KOPT-K1 (cell line): ENCODE results near the gene MCCC2.
"Not testable (repeated sequence)": the region's sequence is repeated elsewhere in the genome, so short reads cannot be mapped to it uniquely, and the experiment has no call there.

Source experiments
- H3K27ac ChIP-seq: fragments of 200-600 bp; sonication (generic); 2 replicates; pipeline ENCODE4 v1.5.1; 2016; ENCODE audit warnings: antibody characterized with exemption, mild to moderate bottlenecking, low read depth, low read length; ENCODE audit not compliant: poor library complexity, severe bottlenecking
- H3K36me3 ChIP-seq: fragments of 200-600 bp; sonication (generic); 2 replicates; pipeline ENCODE4 v1.5.1; 2017; ENCODE audit warnings: antibody characterized with exemption, mild to moderate bottlenecking, low read length, moderate library complexity; ENCODE audit not compliant: insufficient read depth
- H3K9me3 ChIP-seq: fragments of 200-600 bp; sonication (generic); 2 replicates; pipeline ENCODE4 v1.5.1; 2017; ENCODE audit warnings: antibody characterized with exemption, low read length, mild to moderate bottlenecking; ENCODE audit not compliant: insufficient read depth, poor library complexity, severe bottlenecking

Gene MCCC2

DNA sequence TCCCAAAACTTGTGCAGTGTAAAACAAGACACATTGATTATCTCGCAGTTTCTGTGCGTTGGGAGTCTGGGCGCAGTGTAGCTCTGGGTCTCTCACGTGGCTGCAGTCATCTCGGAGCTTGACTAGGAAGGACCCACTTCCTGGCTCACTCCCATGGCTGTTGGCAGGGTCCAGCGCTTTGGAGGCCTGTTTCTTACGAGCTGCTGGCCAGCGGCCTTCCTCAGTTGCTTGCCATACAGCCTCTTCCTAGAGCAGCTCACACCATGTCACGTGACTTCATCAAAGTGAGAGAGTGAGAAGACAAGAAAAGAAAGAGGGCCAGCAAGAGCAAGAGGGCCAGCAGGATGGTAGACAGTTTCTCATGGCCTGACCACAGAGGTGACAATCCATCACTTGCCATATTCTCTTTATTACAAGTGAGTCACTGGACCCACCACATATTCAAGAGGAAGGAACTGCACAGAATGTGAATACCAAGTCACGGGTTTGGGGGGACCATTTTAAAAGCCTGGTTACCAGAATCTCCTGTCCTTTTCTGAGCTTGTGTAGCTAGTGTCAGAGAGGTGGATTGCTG, 36.2 kb downstream of the MCCC2 start:
- H3K36me3 ChIP-seq, result peaks cover 4% of the 10 kb centered on the region; the same call in 1 of the 2 replicates
- H3K9me3 ChIP-seq, result no peaks in the 10 kb centered on the region
- no peak overlapping the region for H3K27ac ChIP-seq

- Histone ChIP-seq H3K27ac (no peak overlapping the region), H3K36me3 (peaks cover 7% of the 10 kb centered on the region), H3K9me3 (no peaks in the 10 kb centered on the region)
Measured at GRCh38 chr5:71629950-71630349, 42.8 kb downstream of the MCCC2 start.

- Histone ChIP-seq H3K27ac (no peak overlapping the region), H3K9me3 (no peaks in the 10 kb centered on the region), H3K36me3 (peaks cover 14% of the 10 kb centered on the region)
Measured at GRCh38 chr5:71631070-71631469, 43.9 kb downstream of the MCCC2 start.

DNA sequence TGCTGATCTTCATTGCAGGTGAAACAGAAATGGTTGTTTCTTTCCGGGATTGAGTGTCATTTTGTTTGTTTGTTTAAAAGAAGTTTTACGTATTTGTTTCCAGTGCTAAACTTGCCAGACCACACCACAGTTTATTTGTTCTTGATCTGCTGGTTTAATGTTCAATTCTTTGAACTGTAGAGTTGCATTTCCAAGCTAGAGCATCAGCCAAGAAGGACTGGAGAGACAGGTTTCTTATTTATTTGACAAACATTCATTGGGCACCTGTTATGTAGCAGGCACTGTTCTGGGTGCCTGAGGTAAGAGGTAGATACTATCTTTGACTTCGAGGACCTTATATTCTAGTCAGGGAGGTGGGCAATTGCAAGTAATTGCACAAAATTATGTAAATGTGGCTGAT, 45.0 kb downstream of the MCCC2 start:
- H3K27ac ChIP-seq, result no peak overlapping the region
- H3K36me3 ChIP-seq, result peaks cover 14% of the 10 kb centered on the region

DNA sequence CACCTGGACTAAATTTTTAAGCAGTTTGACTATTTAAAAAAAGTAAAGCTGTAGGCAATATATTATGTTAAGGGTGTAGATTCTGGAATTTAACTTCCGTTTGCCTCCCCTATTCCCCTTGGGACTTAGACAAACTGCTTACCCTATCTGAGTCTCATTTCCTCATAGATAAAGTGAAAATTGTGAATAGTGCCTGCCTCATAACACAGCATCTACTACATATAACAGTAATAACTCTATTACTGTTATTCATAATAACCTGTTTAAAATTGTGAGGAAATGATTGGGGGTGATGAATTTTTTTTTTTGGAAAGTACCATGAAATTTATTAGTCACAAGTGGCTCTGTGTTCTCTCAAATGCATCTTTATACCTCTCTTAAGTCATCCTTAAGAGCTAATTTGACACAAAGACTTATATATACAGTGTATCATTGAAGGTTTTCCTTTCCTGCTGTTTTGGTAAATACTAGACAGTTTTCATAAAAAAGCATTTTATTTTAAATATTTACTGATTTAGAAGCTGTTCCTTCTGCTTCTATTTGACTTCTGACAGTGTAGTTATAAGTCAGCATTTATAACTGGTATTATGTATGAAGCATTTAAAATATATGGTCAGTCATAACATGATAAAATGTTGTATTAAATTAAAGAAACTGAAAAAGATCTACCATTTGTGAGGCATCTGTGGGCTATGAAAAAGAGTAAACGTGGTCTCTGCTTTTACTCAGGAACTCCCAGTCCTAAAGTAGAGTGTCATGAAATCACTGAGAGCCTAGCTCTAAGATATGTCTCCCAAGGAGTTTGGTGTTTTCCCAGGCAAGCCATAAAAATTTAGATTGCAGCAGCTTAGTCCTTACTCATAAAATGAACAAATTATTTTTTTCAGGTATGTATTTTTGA, 46.4 kb downstream of the MCCC2 start:
- H3K9me3 ChIP-seq, result no peaks in the 10 kb centered on the region
- H3K36me3 ChIP-seq, result peaks cover 14% of the 10 kb centered on the region

More for the DNA sequence above, 45.0 kb downstream of the MCCC2 start:
- H3K9me3 ChIP-seq, result no peaks in the 10 kb centered on the region

DNA sequence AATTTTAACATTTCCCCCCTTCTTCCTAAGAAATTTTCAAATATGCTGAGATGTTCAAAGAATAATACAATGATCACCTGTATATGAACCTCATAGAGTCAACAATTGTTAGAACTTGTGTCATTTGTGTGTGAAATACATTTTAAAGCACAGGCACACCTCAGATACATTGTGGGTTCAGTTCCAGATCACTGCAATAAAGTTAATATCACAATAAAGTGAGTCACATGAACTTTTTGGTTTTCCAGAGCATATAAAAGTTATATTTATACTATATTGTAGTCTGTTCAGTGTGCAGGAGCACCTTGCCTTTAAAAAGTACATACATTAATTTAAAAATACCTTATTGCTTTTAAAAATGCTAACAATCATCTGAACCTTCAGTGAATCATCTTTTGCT, 50.0 kb downstream of the MCCC2 start:
- H3K9me3 ChIP-seq, result no peaks in the 10 kb centered on the region
- peaks cover 30% of the 10 kb centered on the region for H3K36me3 ChIP-seq
- no peak overlapping the region for H3K27ac ChIP-seq

More for the DNA sequence above, 46.4 kb downstream of the MCCC2 start:
- H3K27ac ChIP-seq, result no peak overlapping the region

DNA sequence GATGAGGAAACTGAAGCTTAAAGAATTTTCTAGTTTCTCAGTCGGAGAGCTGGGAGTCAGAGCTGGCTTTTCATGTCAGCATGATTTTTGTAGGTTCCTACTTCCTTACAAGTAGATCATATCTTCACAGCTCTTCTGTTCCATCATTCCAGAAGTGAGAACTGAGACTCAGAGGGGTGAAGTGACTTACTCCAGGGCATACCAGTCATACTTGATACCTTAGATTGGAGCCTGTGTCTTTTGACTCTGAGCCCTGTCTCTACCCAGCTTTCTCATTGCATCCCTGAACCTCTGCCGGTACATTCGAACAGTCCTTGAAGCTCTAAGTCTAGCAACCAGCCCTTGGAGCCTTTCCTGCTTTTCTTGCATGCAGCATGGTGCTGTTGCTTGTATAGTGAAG, 53.3 kb downstream of the MCCC2 start:
- Histone ChIP-seq H3K9me3 (no peaks in the 10 kb centered on the region), H3K27ac (no peak overlapping the region), H3K36me3 (peaks cover 29% of the 10 kb centered on the region; the same call in 1 of the 2 replicates)

- peaks cover 28% of the 10 kb centered on the region; the same call in 1 of the 2 replicates for H3K36me3 ChIP-seq
- no peak overlapping the region for H3K27ac ChIP-seq
Measured at GRCh38 chr5:71645030-71645429, 57.9 kb downstream of the MCCC2 start.

GRCh38 chr5:71650940-71651339, 63.8 kb downstream of the MCCC2 start:
- not testable (repeated sequence) for H3K9me3 ChIP-seq, H3K27ac ChIP-seq
- H3K36me3 ChIP-seq, result peaks cover 31% of the 10 kb centered on the region

More at GRCh38 chr5:71645030-71645429, 57.9 kb downstream of the MCCC2 start:
- no peaks in the 10 kb centered on the region for H3K9me3 ChIP-seq

DNA sequence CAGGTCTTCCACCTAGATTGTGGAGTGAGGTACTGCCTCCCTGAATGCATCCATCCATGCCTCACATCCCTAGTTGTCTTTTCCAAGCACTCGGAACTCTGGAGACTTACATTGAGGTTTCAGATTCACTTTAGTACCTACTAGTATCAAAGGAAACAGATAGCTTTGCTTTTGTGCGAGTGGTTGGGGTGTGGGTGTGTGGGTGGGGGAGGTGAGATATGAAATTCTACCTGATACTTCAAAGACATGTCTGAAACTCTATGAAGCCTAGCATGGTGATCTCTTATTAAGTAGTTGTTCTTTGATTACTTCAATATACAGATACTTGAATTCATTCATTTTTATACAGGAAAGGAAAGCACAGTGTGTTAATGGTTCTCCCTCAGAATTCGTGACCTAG, 64.4 kb downstream of the MCCC2 start:
- H3K9me3 ChIP-seq, result no peaks in the 10 kb centered on the region
- H3K27ac ChIP-seq, result no peak overlapping the region
- peaks cover 26% of the 10 kb centered on the region for H3K36me3 ChIP-seq

- peaks cover 27% of the 10 kb centered on the region for H3K36me3 ChIP-seq
- no peaks in the 10 kb centered on the region for H3K9me3 ChIP-seq
- no peak overlapping the region for H3K27ac ChIP-seq
Measured at GRCh38 chr5:71652349-71652748, 65.2 kb downstream of the MCCC2 start.

DNA sequence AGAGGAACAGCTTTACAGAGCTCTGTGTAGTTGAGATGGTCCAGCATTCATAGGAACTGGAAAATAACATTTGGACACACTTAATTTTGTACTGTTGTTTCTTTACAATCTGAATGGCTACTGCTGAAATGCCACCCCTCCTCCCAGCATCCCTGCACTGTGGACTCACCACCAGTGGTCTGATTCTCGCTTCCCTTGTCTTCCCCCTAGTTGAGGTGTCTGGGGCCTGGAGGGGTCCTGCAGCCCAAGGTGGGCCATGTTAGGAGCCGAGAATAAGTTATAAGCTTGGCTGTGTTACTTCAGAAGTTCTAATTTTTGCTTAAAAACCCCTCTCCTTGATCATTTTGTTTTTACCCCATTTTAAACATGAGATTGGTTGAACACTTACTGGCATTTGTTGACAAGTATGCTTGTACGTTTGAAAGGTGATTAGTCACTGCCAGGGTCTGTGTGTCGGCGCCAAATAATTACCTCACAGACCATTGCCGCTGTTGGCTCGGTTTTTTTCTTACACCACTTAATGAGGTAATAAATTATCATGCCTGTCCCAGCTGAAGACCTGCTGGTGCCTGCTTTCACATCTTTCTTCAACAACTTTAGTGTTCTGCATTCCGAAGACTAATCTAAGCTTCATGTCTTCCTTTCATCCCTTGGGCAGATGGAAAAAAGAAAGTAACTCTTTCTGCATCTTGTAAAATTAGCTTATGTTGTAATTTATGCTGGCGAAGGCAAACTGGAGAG, 65.8 kb downstream of the MCCC2 start:
- peaks cover 33% of the 10 kb centered on the region for H3K36me3 ChIP-seq
- no peak overlapping the region for H3K27ac ChIP-seq
- H3K9me3 ChIP-seq, result no peaks in the 10 kb centered on the region

DNA sequence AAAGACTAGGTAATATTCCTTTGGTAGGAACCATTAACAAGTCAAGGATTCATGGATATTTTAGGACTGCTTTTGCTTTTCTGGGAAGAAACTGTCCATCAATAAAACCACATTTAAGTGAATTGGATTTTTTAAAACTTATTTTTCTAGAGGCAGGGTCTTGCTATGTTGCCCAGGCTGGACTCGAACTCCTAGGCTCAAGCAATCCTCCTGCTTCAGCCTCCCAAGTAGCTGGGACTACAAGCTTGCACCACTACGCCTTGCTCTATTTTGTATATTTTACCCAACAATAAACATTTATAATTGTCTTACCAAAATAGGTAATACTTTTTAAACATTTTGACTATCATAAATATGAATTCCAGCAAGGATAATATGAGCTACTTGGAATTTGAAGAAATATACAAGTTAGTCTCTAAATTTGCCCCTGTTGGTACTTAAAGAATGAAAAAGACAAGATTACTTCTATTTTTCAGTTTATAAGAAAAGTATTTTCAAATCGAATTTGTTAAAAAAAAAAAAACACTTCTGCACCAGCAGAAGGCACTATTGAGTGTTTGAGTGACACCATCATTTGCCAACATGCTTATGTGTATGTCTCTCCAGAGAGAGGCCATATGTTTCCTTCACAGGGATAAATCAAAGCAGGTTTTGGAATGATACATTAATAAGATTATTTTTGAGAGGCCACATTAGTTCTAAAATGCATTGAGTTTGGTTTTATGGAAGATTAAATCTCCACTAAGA, 71.9 kb downstream of the MCCC2 start:
- H3K9me3 ChIP-seq, result no peaks in the 10 kb centered on the region

DNA sequence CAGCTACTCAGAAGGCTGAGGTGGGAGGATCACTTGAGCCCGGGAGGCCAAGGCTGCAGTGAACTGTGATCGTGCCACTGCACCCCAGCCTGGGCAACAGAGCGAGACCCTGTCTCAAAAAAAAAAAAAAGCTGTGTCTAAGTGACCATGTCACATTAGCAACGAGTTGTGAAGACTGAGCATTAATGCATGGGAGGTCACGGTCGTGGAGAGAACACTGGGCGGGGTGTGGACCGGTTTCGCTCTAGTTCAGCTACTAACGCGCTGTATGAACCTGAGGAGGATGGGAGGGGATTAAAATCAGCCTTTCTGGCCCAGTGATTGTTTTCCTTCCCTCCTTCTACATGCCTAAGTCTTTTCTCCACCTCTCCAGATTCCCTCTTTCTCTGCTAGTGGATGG, 75.2 kb downstream of the MCCC2 start:
- Histone ChIP-seq H3K27ac (no peak overlapping the region), H3K9me3 (no peaks in the 10 kb centered on the region)

More for the DNA sequence above, 71.9 kb downstream of the MCCC2 start:
- Histone ChIP-seq H3K36me3 (peaks cover 13% of the 10 kb centered on the region; the same call in 1 of the 2 replicates), H3K27ac (no peak overlapping the region)

More for the DNA sequence above, 75.2 kb downstream of the MCCC2 start:
- peaks cover 9% of the 10 kb centered on the region; the same call in 1 of the 2 replicates for H3K36me3 ChIP-seq
